ENCODE data around the gene RNF19B. TPM values are rescaled to one million over a fixed set of nuclear protein-coding genes. Genes with fewer than 3 reads are reported as not detected.

Gene RNF19B
- total and polyA plus RNA-seq, 2 of the 13 experiments (the other 11 are each of a cell fraction or from before 2014, with no cell fraction given) = 15.3 to 22.5 TPM

GRCh38 chr1:32933742-32934322 lies 30.8 kb downstream of the RNF19B start (continued):
- TF ChIP-seq PPARG (CRISPR knock-in tag; conservative IDR thresholded peaks at IDR 0.05) = no peak; the same call in 1 of the 2 replicates
- TF ChIP-seq HOXD1 (CRISPR knock-in tag; IDR thresholded peaks at IDR 0.05) = no peak
- TF ChIP-seq FOXM1 (CRISPR knock-in tag; IDR thresholded peaks at IDR 0.05) = no peak
- TF ChIP-seq ZNF143 (CRISPR knock-in tag; IDR thresholded peaks at IDR 0.05) = no peak
- peak; percentile 95 for TF ChIP-seq SOX5 (CRISPR knock-in tag; IDR thresholded peaks at IDR 0.05; ENCODE audit: borderline replicate concordance)
- no peak for TF ChIP-seq IRF9 (CRISPR knock-in tag; IDR thresholded peaks at IDR 0.05; ENCODE audit: borderline replicate concordance)
- TF ChIP-seq MYC (CRISPR knock-in tag; IDR thresholded peaks at IDR 0.05; ENCODE audit: borderline replicate concordance) = no peak
- peak; percentile 56; the same call in 1 of the 2 replicates for TF ChIP-seq ZNF788 (CRISPR knock-in tag; IDR thresholded peaks at IDR 0.05; ENCODE audit: borderline replicate concordance)
- TF ChIP-seq CTCF (CRISPR knock-in tag; IDR thresholded peaks at IDR 0.05) = peak; percentile 21
- TF ChIP-seq ZNF512 (CRISPR knock-in tag; IDR thresholded peaks at IDR 0.05) = no peak
- no peak for TF ChIP-seq DR1 (CRISPR knock-in tag; IDR thresholded peaks at IDR 0.05)
- TF ChIP-seq PRPF4 (IDR thresholded peaks at IDR 0.05; ENCODE audit: low read depth, low read length, poor library complexity, severe bottlenecking) = no peak
- TF ChIP-seq SP5 (CRISPR knock-in tag; IDR thresholded peaks at IDR 0.05; ENCODE audit: borderline replicate concordance, low read depth) = peak; percentile 89; the same call in 1 of the 2 replicates
- peak; percentile 63; the same call in 1 of the 2 replicates for TF ChIP-seq MLX (CRISPR knock-in tag; IDR thresholded peaks at IDR 0.05)
- TF ChIP-seq HMGXB3 (CRISPR knock-in tag; IDR thresholded peaks at IDR 0.05; ENCODE audit: borderline replicate concordance) = 0 out of 2 replicates have a peak, but pooled peaks have one; percentile 38
- TF ChIP-seq ZNF136 (CRISPR knock-in tag; IDR thresholded peaks at IDR 0.05; ENCODE audit: low read depth) = no peak
- TF ChIP-seq ZNF607 (CRISPR knock-in tag; IDR thresholded peaks at IDR 0.05; ENCODE audit: borderline replicate concordance) = peak; percentile 74; the same call in 1 of the 2 replicates
- no peak for TF ChIP-seq MED13 (CRISPR knock-in tag; IDR thresholded peaks at IDR 0.05)
- peak; percentile 78 for TF ChIP-seq MAX (IDR thresholded peaks at IDR 0.05)
